GM20000 (cell line): ENCODE measurements around the gene CALML3.

ENCODE experiments used
- DNase-seq: peaks from one replicate; pipeline ENCODE4 v3.0.0; 2012; ENCODE audit warnings: low spot score
- TF ChIP-seq, protein P1 (sequence below): IDR thresholded peaks from 2 replicates; pipeline ENCODE4 v1.5.1; 2012; ENCODE audit warnings: mild to moderate bottlenecking, control low read depth; ENCODE audit errors: extremely low read depth, missing control alignments

The CALML3 gene

DNA sequence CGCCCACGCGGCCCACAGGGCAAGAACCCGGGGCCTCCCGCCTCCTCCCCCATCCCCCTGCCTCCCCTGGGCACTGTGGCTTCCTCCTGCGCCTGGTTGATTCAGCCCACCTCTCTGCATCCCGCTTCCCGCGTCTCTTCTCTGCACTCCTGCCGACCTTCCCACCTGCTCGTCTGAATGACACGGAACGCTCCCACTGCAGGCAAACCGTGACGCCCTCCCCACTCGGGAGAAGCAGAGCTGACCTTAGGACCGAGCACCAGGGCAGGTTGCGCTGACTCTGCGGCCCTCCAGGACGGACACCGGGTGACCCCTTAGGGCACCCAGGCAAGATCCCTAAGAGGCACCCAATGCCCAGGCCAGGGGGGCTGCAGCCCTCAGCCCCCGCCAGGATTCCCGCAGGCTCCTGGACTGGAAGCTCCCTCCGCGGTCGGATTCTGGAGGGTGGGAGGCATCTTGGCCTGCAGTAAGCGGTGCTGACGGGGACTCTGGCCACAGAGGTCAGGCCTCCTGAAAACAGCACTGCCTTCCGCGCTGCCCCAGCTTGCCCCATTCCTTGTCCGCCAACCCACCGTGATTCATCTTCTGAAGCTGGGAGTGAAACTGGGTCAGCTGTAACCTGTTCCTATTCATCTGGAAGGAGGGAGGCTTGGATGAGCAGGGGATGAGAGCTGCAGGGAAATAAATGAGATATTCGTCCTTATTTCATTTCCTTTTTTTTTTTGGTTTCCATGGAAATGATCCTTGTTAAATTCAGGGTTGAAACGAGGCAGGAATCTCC is 990 bp downstream of the CALML3 start:
- TF ChIP-seq, protein P1, sequence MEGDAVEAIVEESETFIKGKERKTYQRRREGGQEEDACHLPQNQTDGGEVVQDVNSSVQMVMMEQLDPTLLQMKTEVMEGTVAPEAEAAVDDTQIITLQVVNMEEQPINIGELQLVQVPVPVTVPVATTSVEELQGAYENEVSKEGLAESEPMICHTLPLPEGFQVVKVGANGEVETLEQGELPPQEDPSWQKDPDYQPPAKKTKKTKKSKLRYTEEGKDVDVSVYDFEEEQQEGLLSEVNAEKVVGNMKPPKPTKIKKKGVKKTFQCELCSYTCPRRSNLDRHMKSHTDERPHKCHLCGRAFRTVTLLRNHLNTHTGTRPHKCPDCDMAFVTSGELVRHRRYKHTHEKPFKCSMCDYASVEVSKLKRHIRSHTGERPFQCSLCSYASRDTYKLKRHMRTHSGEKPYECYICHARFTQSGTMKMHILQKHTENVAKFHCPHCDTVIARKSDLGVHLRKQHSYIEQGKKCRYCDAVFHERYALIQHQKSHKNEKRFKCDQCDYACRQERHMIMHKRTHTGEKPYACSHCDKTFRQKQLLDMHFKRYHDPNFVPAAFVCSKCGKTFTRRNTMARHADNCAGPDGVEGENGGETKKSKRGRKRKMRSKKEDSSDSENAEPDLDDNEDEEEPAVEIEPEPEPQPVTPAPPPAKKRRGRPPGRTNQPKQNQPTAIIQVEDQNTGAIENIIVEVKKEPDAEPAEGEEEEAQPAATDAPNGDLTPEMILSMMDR: no peak
- DNase-seq: no peak

DNA sequence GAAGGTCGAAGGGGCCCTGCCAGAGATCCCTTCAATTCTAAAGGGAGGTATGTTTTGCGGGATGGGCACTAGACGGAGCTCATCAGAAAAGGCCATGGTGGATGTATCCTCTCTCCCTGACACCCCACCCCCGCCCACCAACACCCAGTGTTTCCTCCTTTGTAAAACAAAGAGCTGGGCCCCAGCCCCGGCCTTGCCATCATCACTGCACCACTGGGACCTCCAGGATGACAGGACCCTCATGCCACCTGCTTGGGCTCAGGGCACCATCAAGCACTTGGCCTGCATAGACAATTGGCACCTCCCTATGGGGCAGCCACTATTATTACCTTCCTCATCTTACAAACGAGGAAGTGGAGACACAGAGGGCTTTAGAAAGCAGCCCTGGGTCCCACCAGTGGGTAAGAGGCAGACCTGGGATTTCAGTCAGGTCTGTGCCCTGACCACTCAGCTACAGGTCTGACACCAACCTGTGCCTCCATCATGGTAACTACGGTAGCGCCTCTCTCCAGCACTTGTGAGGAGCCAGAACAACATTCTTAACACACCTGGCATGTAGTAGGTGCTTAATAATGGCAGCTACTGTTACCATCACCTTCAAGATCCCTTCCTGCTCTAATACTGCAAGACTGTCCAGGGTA is 2.0 kb downstream of the CALML3 start:
- TF ChIP-seq, protein P1: no peak
- DNase-seq: no peak

DNA sequence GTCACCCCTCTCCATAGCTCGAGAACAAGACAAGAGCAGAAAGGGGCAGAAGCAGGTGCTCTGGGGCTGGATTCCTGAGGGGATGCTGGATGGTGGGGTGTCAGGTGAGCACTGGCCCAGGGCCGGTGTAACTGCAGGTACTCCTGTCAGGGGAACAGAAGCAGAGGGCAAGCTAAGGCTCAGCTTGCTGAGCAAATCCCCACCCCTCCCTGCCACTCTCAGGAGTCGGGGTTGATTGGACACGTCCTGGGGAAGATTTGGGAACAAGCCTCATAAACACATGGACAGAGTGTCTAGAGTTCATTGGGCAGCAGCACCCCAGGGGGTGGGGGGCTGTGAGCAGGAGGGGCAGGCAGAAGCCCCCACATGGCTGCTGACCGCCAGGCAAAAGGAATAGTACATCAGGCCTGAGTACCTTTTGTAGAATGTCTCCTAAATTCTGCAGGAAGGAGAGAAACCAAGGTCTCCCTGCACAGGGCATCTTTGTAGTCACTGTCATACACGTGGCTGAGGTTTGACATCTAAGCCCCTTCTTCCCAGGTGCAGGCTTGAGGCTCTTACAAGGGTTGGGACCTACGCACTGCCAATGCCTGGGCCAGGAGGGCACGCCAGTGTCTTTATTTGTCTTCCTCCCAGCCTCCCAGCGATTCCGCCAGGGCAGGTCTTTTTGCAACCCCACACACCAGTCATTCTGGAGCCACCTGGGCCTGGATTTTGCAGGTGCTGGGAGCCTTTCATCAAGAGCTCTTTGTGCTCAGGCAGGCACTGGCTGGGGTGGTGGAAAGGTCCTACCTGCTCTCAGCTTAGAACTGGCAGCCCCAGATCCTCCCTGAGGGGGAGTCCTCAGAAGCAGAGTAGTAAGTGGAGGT is 2.8 kb downstream of the CALML3 start:
- DNase-seq: no peak
- TF ChIP-seq, protein P1: no peak

DNA sequence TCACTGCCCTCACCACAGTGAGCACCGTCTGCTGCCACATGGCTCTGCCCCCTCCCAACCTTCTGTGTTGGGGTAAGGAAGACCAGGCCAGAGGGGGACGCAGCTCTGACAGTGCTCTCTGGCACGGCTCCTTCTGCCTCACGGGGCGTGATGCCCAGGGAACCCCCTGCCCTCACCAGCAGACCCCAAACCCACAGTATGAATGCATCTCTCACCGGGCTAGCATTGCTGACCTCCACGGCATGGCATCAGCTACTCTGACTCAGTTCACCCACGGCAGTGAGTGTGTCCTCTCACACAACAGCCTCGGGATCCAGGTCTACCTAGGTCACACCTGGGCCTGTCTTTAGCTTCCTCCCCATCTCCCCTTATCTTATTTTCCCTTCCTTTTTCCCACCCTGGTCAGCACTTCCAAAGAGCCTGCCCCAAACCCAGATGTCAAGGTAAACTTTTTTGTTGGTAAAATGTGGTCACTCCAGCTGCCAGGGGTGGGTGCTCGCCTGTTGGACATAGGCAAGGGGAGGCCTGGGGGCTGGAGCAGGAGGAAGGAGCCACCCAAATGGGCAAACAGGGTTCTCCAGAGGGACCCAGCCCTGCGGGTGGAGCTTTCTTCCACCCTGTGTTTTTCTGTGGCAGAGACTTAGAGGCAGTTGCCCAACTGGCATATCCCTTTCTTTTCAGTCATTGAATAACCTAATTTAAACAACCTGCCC is 4.4 kb downstream of the CALML3 start:
- TF ChIP-seq, protein P1: no peak
- no peak for DNase-seq

DNA sequence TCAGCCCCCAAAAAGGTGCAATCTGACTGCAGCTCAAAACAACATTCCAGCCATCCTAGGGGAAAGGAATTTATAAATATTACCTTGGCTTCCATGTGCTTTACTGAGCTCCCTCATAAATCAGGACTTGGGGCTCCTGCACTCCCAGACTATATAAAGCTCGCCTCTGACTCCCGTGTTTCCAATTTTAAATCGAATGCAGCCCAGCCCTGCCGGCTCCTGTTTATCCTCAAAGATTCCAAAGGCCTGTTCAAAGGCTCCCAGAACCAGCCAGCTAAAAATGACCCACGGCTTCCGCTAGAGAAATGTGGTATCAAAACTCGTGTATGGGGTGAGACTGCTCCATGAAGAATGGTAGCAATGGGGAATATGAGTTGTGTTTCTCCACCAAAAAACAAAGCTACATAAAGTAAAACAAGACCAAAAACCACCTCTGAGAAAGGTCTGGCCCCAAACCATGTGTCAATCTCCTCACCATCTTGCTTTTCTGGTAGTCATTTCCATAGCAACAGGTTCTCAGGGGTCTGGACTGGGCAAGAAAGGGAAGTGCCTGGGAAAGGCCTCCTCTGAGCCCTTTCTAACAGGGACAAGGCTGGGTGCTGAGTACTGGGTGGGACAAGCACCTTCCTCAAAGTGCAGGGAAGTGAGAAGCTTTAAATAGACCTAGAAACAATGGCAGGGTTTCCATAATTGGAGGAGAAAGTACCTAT is 5.1 kb downstream of the CALML3 start:
- DNase-seq: no peak
- TF ChIP-seq, protein P1: no peak

DNA sequence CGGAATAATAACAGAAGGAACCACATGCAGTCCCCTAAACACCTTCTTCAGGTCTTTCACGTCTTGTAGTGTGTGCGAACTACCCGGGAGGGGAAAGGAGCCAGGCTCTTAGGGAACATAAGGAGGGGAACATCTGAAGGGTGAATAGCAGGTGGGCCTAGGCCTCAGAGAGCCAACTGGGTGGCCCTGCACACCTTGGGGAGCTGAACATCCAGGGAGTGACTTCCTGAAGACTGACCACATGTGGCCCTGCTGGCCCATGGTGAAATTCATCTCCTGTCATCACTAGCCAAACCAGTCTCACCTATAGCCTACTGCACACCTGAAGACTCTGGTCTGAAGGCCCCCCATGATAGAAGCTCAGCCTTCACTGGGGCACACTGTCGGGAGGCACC is 5.6 kb downstream of the CALML3 start:
- TF ChIP-seq, protein P1: no peak
- no peak for DNase-seq
